CD4-positive, alpha-beta T cell (primary cell): ENCODE results near the gene MAP3K20. TPM values are rescaled to one million over a fixed set of nuclear protein-coding genes. Genes with fewer than 3 reads are reported as not detected.

Experiments used
- ATAC-seq: fragments of 200-7000 bp; cut with Tn5 transposase; one replicate; pipeline ENCODE4 v1.10.0; 2022; ENCODE audit warnings: mild to moderate bottlenecking; ENCODE audit not compliant: poor library complexity
- CTCF ChIA-PET: fragments of 350-600 bp; sonication (Branson Sonifier 250); formaldehyde crosslinking; loops from one replicate; lab custom pipeline; 2021; ENCODE audit warnings: antibody characterized with exemption, inconsistent platforms; lab: Charles Lee
- POLR2A ChIA-PET: fragments of 350-600 bp; sonication (Branson Sonifier 250); formaldehyde crosslinking; loops from one replicate; lab custom pipeline; 2021; ENCODE audit warnings: antibody characterized with exemption, inconsistent platforms; lab: Charles Lee
- DNase-seq, 14 experiments: peaks; one replicate each; pipeline ENCODE4 v3.0.0-alpha.2; 2013 to 2020; ENCODE audit warnings: mixed read lengths in 2 of 14
- H3K27ac ChIP-seq, 2 donors: one replicate each; pipeline versions ENCODE4 v1.5.1 to v1.7.0; 2013; ENCODE audit warnings: low read length in 2 of 2, low read depth in 1 of 2, mild to moderate bottlenecking in 1 of 2
- H3K27me3 ChIP-seq, 2 experiments: 1 replicate in 1 of 2; 2 replicates in 1 of 2; pipeline versions ENCODE4 v1.6.1 to v1.7.0; 2013; ENCODE audit warnings: low read length in 2 of 2, control low read depth in 1 of 2, mild to moderate bottlenecking in 1 of 2, moderate library complexity in 1 of 2; ENCODE audit not compliant: insufficient read depth in 2 of 2, control insufficient read depth in 1 of 2
- H3K36me3 ChIP-seq: one replicate; pipeline ENCODE4 v1.6.1; 2013; ENCODE audit warnings: low read length, control low read depth; ENCODE audit not compliant: insufficient read depth
- H3K4me1 ChIP-seq: one replicate; pipeline ENCODE4 v1.6.1; 2013; ENCODE audit warnings: low read length, control low read depth; ENCODE audit not compliant: insufficient read depth
- H3K4me3 ChIP-seq: one replicate; pipeline ENCODE4 v1.5.1; 2013; ENCODE audit warnings: mild to moderate bottlenecking, low read length, moderate library complexity
- H3K9me3 ChIP-seq, 2 experiments: 1 replicate in 1 of 2; 2 replicates in 1 of 2; pipeline versions ENCODE4 v1.6.1 to v1.7.0; 2013; ENCODE audit warnings: low read length in 2 of 2, mild to moderate bottlenecking in 2 of 2, control low read depth in 1 of 2, moderate library complexity in 1 of 2; ENCODE audit not compliant: control insufficient read depth in 1 of 2, insufficient read depth in 1 of 2
- H3K27ac Mint-ChIP-seq: one replicate; pipeline ENCODE4 v1.8.0; 2020; ENCODE audit warnings: mixed read lengths
- H3K27me3 Mint-ChIP-seq: one replicate; pipeline ENCODE4 v1.8.0; 2021; ENCODE audit warnings: mixed read lengths
- H3K36me3 Mint-ChIP-seq: one replicate; pipeline ENCODE4 v1.8.0; 2021; ENCODE audit warnings: low read depth, mixed read lengths
- H3K4me1 Mint-ChIP-seq: one replicate; pipeline ENCODE4 v1.8.0; 2021; ENCODE audit warnings: low read depth, mixed read lengths
- H3K4me3 Mint-ChIP-seq: one replicate; pipeline ENCODE4 v1.8.0; 2020; ENCODE audit warnings: mild to moderate bottlenecking, mixed read lengths
- H3K9me3 Mint-ChIP-seq: one replicate; pipeline ENCODE4 v1.8.0; 2020; ENCODE audit warnings: mixed read lengths
- CTCF ChIP-seq: fragments of 200-600 bp; IDR thresholded peaks from one replicate; pipeline ENCODE4 v1.8.0; 2022; ENCODE audit warnings: antibody characterized with exemption, mild to moderate bottlenecking
- intact Hi-C, 2 experiments: fragments of 100-400 bp; cut with DNase I in 1 of 2; cut with micrococcal nuclease in 1 of 2; formaldehyde crosslinking; loops; one replicate each; pipeline versions ENCODE4 v1.15.1 to v1.9.0; 2023 to 2025; cut with DNase I, micrococcal nuclease
- total RNA-seq, 174 experiments: library from RNA in 2 of 174; stranded (reverse) in 2 of 174; gene quantifications; one replicate each; pipeline ENCODE4 v1.2.3 and lab custom pipeline; 2021 to 2026

MAP3K20 gene
- total RNA-seq, 2 experiments from 2014 or later: 0.36 to 0.39 TPM

- H3K4me3 ChIP-seq: no peak overlapping the region
- CTCF ChIA-PET: no interaction called here
- H3K36me3 Mint-ChIP-seq: no peaks in the 10 kb centered on the region
- H3K9me3 ChIP-seq: no peaks in the 10 kb centered on the region
- ATAC-seq (no peak), DNase-seq (peak in 2 of 14 experiments; percentile 20 to 28)
- no peaks in the 10 kb centered on the region for H3K4me1 Mint-ChIP-seq
- H3K27ac ChIP-seq: no peak overlapping the region
- POLR2A ChIA-PET: no interaction called here
- no peaks in the 10 kb centered on the region for H3K9me3 Mint-ChIP-seq
- no peaks in the 10 kb centered on the region for H3K4me1 ChIP-seq
- no peaks in the 10 kb centered on the region for H3K27me3 Mint-ChIP-seq
- H3K27ac Mint-ChIP-seq: no peak overlapping the region
- intact Hi-C loops: no loop called here
- H3K36me3 ChIP-seq: no peaks in the 10 kb centered on the region
- H3K4me3 Mint-ChIP-seq: no peak overlapping the region
- no peak for TF ChIP-seq CTCF
- H3K27me3 ChIP-seq: no peaks in the 10 kb centered on the region
Observed at GRCh38 chr2:173101687-173102086, 26.0 kb downstream of the MAP3K20 start.

DNA sequence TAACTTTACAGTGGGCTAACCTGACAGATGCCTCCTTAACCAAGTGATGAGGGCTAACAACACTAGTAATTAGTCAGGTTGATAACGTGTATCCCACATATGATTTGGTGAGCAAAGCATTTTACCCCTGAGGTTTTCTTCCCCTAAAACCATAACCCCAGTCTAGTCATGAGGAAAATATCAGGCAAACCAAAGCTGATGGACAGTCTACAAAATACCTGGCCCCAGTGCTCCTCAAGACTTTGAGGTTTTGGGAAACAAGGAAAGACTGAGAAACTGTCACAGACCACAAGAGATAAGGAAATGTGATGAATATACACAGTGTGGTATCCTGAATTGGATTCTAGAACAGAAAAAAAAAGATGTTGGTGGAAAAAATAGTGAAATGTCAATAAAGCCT, 28.5 kb downstream of the MAP3K20 start:
- Mint-ChIP-seq H3K36me3 (no peaks in the 10 kb centered on the region), H3K4me1 (no peaks in the 10 kb centered on the region), H3K4me3 (no peak overlapping the region), H3K27ac (no peak overlapping the region), H3K27me3 (no peaks in the 10 kb centered on the region), H3K9me3 (no peaks in the 10 kb centered on the region)
- TF ChIP-seq CTCF: no peak
- no peak overlapping the region for H3K4me3 ChIP-seq
- intact Hi-C loops: no loop called here
- no peaks in the 10 kb centered on the region for H3K9me3 ChIP-seq
- CTCF ChIA-PET: no interaction called here
- H3K36me3 ChIP-seq: no peaks in the 10 kb centered on the region
- DNase-seq (no peak), ATAC-seq (no peak)
- POLR2A ChIA-PET: no interaction called here
- no peak overlapping the region for H3K27ac ChIP-seq
- H3K4me1 ChIP-seq: no peaks in the 10 kb centered on the region
- no peaks in the 10 kb centered on the region for H3K27me3 ChIP-seq

DNA sequence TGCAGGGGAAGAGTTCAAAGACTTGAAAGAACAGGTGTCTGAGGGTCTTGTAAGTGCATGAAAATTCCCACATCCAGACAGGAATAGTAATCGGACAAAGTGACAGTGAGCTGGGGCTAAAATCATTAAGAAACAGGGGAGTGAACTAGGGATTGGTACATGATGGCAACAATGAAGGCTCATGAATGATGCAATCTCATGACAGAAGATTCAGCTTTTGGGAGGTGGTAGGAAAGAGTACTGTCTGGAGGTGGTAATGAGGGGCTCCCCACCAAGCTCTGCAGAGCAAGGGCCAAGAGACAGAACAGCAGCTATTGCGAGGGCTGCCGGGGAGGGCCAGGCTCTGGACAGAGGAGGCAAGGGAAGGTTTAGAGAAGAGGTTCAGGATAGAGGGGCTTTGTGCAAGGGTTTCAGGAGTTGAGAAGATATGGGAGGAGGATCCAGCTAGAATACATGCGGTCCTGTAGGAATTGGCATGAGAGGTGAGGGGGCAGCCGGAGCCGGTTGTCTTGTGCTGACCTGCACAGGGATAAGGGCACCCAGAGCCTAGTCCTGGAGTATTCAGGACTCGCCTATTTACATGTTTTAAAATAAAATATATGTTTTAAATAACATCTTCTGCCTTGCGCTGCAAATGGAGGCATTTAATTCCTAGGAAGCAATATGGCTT, 31.4 kb downstream of the MAP3K20 start:
- DNase-seq (no peak), ATAC-seq (no peak)
- ChIA-PET CTCF (no interaction called here), POLR2A (interaction anchor here (0.5 kb wide), 1 partner anchor 631 kb away, joined by 3 read pairs; no protein-coding TSS in a partner anchor)
- Histone ChIP-seq H3K4me1 (no peaks in the 10 kb centered on the region), H3K9me3 (no peaks in the 10 kb centered on the region), H3K4me3 (no peak overlapping the region), H3K27me3 (no peaks in the 10 kb centered on the region), H3K27ac (no peak overlapping the region), H3K36me3 (no peaks in the 10 kb centered on the region)
- intact Hi-C loops: no loop called here
- Mint-ChIP-seq H3K36me3 (no peaks in the 10 kb centered on the region), H3K27ac (no peak overlapping the region), H3K4me3 (no peak overlapping the region), H3K9me3 (no peaks in the 10 kb centered on the region), H3K27me3 (no peaks in the 10 kb centered on the region), H3K4me1 (no peaks in the 10 kb centered on the region)
- TF ChIP-seq CTCF: no peak
